HL-60 (cell line): ENCODE measurements around the gene STRIP2.
"Not testable (repeated sequence)": the region's sequence is repeated elsewhere in the genome, so short reads cannot be mapped to it uniquely, and the experiment has no call there.

Source experiments
- CTCF ChIP-seq: IDR thresholded peaks from one replicate; pipeline ENCODE4 v1.5.1; 2011; ENCODE audit warnings: low read length, control low read depth, inconsistent platforms; ENCODE audit not compliant: insufficient read depth
- GABPA ChIP-seq: IDR thresholded peaks from 2 replicates; pipeline ENCODE4 v1.6.1; 2012; ENCODE audit warnings: low read depth
- POLR2AphosphoS5 ChIP-seq: IDR thresholded peaks from 2 replicates; pipeline ENCODE4 v1.6.1; 2012; ENCODE audit warnings: low read depth

- TF ChIP-seq CTCF, GABPA, POLR2AphosphoS5: not testable (repeated sequence)
These were observed 41.7 kb downstream of the STRIP2 start for GRCh38 chr7:129475931-129476330.
